ENCODE measurements around the gene FAM210A. TPM values are rescaled to one million over a fixed set of nuclear protein-coding genes. Genes with fewer than 3 reads are reported as not detected.
A peak's percentile ranks its signal among the peaks of the same experiment; 100 is the strongest.

Gene FAM210A
- polyA plus RNA-seq, 2 of the 4 experiments (the other 2 are of a cell fraction) = 17.1 to 26.2 TPM

DNA sequence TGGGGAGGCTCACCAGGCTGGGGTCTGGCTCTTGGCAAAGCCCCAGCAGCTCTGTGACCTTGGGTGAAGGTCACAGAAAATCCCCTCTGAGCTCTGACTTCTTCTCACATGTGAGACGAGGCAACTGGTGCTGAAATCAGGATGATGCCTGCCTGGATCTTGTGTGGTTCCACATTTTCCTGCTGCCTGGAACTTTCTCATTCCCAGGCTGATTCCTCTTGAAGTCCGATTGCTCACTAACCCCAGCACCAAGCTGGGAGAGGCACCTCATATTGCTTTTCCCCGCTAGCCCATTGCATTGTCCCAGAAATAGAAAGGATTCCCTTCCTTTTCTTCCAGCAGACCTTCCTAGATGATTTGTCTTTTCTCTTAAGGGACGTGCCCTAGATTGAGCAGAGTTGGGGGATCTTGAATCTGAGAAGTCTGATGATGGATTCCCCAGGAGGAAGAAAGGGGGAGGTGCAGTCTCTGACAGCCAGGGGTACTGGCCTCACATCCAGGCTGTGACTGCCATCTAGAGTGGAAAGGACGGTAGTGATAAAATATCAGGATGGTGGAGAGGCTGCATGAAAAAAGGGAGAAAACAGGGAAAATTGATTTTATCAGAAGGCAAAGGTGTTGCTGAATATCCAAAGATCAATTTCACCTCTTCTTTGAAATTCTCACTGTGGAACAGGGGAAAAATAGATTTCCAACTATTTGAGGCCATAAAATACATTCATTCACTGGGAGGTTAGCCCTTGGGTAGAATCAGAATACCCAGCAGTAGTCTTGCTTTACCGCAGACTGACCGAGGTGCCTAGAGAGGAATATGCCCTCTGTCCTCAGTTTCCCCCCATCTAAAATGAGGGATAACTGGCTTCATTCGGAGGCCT, 96.3 kb downstream of the FAM210A start:
- FAIRE-seq (no peak), ATAC-seq (peak; percentile 98), DNase-seq (ENCODE audit: low read depth in 1 of 2, low spot score in 1 of 2) (peak; percentile 51 to 61)
- no peak overlapping the region for H3K4me3 ChIP-seq
- H3K27ac ChIP-seq = 0 out of 6 replicates have a peak overlapping the region, but pooled peaks have one; percentile 37 to 40
- TF ChIP-seq FOSL2 (IDR thresholded peaks at IDR 0.05) (no peak), FOSL2 (CRISPR knock-in tag; IDR thresholded peaks at IDR 0.05) (no peak), TFCP2L1 (CRISPR knock-in tag; IDR thresholded peaks at IDR 0.05) (no peak), CEBPB (IDR thresholded peaks at IDR 0.05) (no peak), RARB (CRISPR knock-in tag; IDR thresholded peaks at IDR 0.05) (no peak), KDM5A (IDR thresholded peaks at IDR 0.05) (no peak), ESRRA (IDR thresholded peaks at IDR 0.05; ENCODE audit: borderline replicate concordance, low read length) (no peak), REST (IDR thresholded peaks at IDR 0.05) (no peak), TP53 (CRISPR knock-in tag; IDR thresholded peaks at IDR 0.05) (no peak), SMC3 (IDR thresholded peaks at IDR 0.05) (peak; percentile 75), MYC (IDR thresholded peaks at IDR 0.05; ENCODE audit: borderline replicate concordance, low read length) (no peak), NFE2L2 (conservative IDR thresholded peaks at IDR 0.05; ENCODE audit: low read length) (no peak), ELK1 (IDR thresholded peaks at IDR 0.05; ENCODE audit: low read depth, low read length) (no peak), HMGXB4 (CRISPR knock-in tag; IDR thresholded peaks at IDR 0.05; ENCODE audit: borderline replicate concordance) (no peak), ZC3H11A (IDR thresholded peaks at IDR 0.05) (no peak), RAD21 (conservative IDR thresholded peaks at IDR 0.05 in 1 of 2, IDR thresholded peaks at IDR 0.05 in 1 of 2) (peak; percentile 87 to 89), POLR2AphosphoS2 (conservative IDR thresholded peaks at IDR 0.05; ENCODE audit: low read length) (no peak), NR3C1 (IDR thresholded peaks at IDR 0.05) (no peak), POLR2A (IDR thresholded peaks at IDR 0.05; ENCODE audit: low read length) (no peak), HOXA7 (CRISPR knock-in tag; IDR thresholded peaks at IDR 0.05) (no peak), SREBF2 (IDR thresholded peaks at IDR 0.05) (no peak), PHF8 (IDR thresholded peaks at IDR 0.05; ENCODE audit: borderline replicate concordance, low read depth) (no peak), USF2 (IDR thresholded peaks at IDR 0.05) (no peak), GATA3 (IDR thresholded peaks at IDR 0.05; ENCODE audit: borderline replicate concordance) (no peak)
- TF ChIP-seq, protein P1, sequence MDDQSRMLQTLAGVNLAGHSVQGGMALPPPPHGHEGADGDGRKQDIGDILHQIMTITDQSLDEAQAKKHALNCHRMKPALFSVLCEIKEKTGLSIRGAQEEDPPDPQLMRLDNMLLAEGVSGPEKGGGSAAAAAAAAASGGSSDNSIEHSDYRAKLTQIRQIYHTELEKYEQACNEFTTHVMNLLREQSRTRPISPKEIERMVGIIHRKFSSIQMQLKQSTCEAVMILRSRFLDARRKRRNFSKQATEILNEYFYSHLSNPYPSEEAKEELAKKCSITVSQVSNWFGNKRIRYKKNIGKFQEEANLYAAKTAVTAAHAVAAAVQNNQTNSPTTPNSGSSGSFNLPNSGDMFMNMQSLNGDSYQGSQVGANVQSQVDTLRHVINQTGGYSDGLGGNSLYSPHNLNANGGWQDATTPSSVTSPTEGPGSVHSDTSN (IDR thresholded peaks at IDR 0.05) = no peak
- TF ChIP-seq, protein P2, sequence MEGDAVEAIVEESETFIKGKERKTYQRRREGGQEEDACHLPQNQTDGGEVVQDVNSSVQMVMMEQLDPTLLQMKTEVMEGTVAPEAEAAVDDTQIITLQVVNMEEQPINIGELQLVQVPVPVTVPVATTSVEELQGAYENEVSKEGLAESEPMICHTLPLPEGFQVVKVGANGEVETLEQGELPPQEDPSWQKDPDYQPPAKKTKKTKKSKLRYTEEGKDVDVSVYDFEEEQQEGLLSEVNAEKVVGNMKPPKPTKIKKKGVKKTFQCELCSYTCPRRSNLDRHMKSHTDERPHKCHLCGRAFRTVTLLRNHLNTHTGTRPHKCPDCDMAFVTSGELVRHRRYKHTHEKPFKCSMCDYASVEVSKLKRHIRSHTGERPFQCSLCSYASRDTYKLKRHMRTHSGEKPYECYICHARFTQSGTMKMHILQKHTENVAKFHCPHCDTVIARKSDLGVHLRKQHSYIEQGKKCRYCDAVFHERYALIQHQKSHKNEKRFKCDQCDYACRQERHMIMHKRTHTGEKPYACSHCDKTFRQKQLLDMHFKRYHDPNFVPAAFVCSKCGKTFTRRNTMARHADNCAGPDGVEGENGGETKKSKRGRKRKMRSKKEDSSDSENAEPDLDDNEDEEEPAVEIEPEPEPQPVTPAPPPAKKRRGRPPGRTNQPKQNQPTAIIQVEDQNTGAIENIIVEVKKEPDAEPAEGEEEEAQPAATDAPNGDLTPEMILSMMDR (IDR thresholded peaks at IDR 0.05) = peak; percentile 74
- POLR2A ChIA-PET = interaction anchor here (0.6 kb wide), 1 partner anchor 747 kb away, joined by 3 read pairs; no protein-coding TSS in a partner anchor
- H3K9me3 ChIP-seq = no peaks in the 10 kb centered on the region
- 26% methylated on average over 8 of the region's 8 CpGs for WGBS (ENCODE audit: missing lambda C conversion rate)
- CTCF ChIA-PET = interaction anchor here (0.7 to 2.2 kb wide), 7 partner anchors 9 to 414 kb away, joined by 3 to 7 read pairs (median 5); no protein-coding TSS in a partner anchor
- H3K4me2 ChIP-seq = peak overlapping the region; percentile 27; the same call in 2 of the 3 replicates
- H3K4me1 ChIP-seq = peaks cover 5% of the 10 kb centered on the region; the same call in 1 of the 3 replicates
